H1 (cell line): ENCODE results near the gene AIF1. TPM values are rescaled to one million over a fixed set of nuclear protein-coding genes. Genes with fewer than 3 reads are reported as not detected.

Experiments used
- CTCF ChIA-PET: fragments of 300-600 bp; sonication (Branson Sonifier 250); formaldehyde crosslinking; loops from one replicate; lab custom pipeline; 2021; ENCODE audit not compliant: partially characterized antibody; lab: Charles Lee
- POLR2A ChIA-PET: fragments of 300-600 bp; sonication (Branson Sonifier 250); formaldehyde crosslinking; loops from one replicate; lab custom pipeline; 2021; ENCODE audit warnings: inconsistent platforms; ENCODE audit not compliant: partially characterized antibody; lab: Charles Lee
- DNase-seq, 2 experiments: peaks; one replicate each; pipeline versions ENCODE4 v3.0.0 to v3.0.0-alpha.2; 2010 to 2022; ENCODE audit warnings: low spot score in 2 of 2, low read depth in 1 of 2, mixed read lengths in 1 of 2
- FAIRE-seq: peaks from 2 replicates; lab custom pipeline; 2011; peaks lifted over from hg19 to GRCh38; lab: Jason Lieb, UNC
- H2AFZ ChIP-seq: 2 replicates; pipeline ENCODE4 v1.8.1; 2012; ENCODE audit warnings: low read length, inconsistent platforms
- H2AK5ac ChIP-seq: 2 replicates; pipeline ENCODE4 v1.6.1; 2013; ENCODE audit warnings: low read depth, low read length
- H2BK120ac ChIP-seq: replicated peaks from 2 replicates; pipeline ENCODE3; 2013; ENCODE audit warnings: low read depth, low read length, inconsistent platforms
- H2BK12ac ChIP-seq: 2 replicates; pipeline ENCODE4 v1.6.1; 2013; ENCODE audit warnings: low read depth, low read length
- H2BK15ac ChIP-seq: 2 replicates; pipeline ENCODE4 v1.6.1; 2013; ENCODE audit warnings: low read length
- H2BK20ac ChIP-seq: 2 replicates; pipeline ENCODE4 v1.6.1; 2013; ENCODE audit warnings: low read length
- H2BK5ac ChIP-seq: 2 replicates; pipeline ENCODE4 v1.6.1; 2013; ENCODE audit warnings: low read depth, low read length
- H3K14ac ChIP-seq: 2 replicates; pipeline ENCODE4 v1.6.1; 2013; ENCODE audit warnings: inconsistent platforms; ENCODE audit not compliant: insufficient read length
- H3K18ac ChIP-seq: 2 replicates; pipeline ENCODE4 v1.6.1; 2013; ENCODE audit warnings: low read length; ENCODE audit errors: extremely low read depth
- H3K23ac ChIP-seq: 2 replicates; pipeline ENCODE4 v1.6.1; 2013; ENCODE audit warnings: inconsistent platforms; ENCODE audit not compliant: insufficient read length
- H3K23me2 ChIP-seq: 2 replicates; pipeline ENCODE4 v1.6.1; 2013; ENCODE audit warnings: low read depth, low read length
- H3K27ac ChIP-seq: 2 replicates; pipeline ENCODE4 v1.6.1; 2011; ENCODE audit warnings: low read depth, low read length, inconsistent platforms
- H3K27me3 ChIP-seq, 4 experiments: replicated peaks in 1 of 4; 1 replicate in 1 of 4; 2 replicates in 3 of 4; pipeline versions ENCODE4 v1.6.1 to v1.8.1; 2011 to 2013; ENCODE audit warnings: low read length in 3 of 4, mild to moderate bottlenecking in 3 of 4, inconsistent platforms in 2 of 4, mixed read lengths in 2 of 4, moderate library complexity in 1 of 4; ENCODE audit not compliant: control insufficient read depth in 3 of 4, insufficient read depth in 3 of 4; ENCODE audit errors: extremely low read depth in 1 of 4
- H3K36me3 ChIP-seq, 4 experiments: 2 replicates each; pipeline versions ENCODE4 v1.6.1 to v1.8.1; 2011 to 2013; ENCODE audit warnings: mild to moderate bottlenecking in 4 of 4, low read length in 3 of 4, moderate library complexity in 2 of 4, control low read depth in 1 of 4, inconsistent platforms in 1 of 4; ENCODE audit not compliant: insufficient read depth in 4 of 4, control insufficient read depth in 2 of 4
- H3K4ac ChIP-seq: replicated peaks from 2 replicates; pipeline ENCODE3; 2013; ENCODE audit warnings: low read length, low read depth, mixed read lengths, inconsistent platforms; ENCODE audit not compliant: insufficient read length
- H3K4me1 ChIP-seq, 4 experiments: replicated peaks in 1 of 4; 1 replicate in 1 of 4; 2 replicates in 3 of 4; pipeline versions ENCODE4 v1.6.1 to v1.8.1; 2011 to 2013; ENCODE audit warnings: low read length in 3 of 4, inconsistent platforms in 2 of 4, mixed read lengths in 1 of 4; ENCODE audit not compliant: insufficient read depth in 4 of 4, control insufficient read depth in 3 of 4
- H3K4me2 ChIP-seq, 2 experiments: 2 replicates each; pipeline versions ENCODE4 v1.6.1 to v1.8.1; 2011 to 2013; ENCODE audit warnings: low read depth in 2 of 2, low read length in 2 of 2, control low read depth in 1 of 2, inconsistent platforms in 1 of 2, mild to moderate bottlenecking in 1 of 2; ENCODE audit not compliant: insufficient read depth in 1 of 2
- H3K4me3 ChIP-seq, 4 experiments: fragments of 200-600, 300-600 bp in 1 of 4; sonication (generic), shearing (Covaris generic), sonication (Bioruptor Twin) in 1 of 4; 2 replicates each; pipeline versions ENCODE4 v1.5.1 to v1.8.1; 2011 to 2016; ENCODE audit warnings: low read length in 4 of 4, low read depth in 3 of 4, control low read depth in 2 of 4, inconsistent platforms in 2 of 4, mild to moderate bottlenecking in 2 of 4, mixed read lengths in 1 of 4, moderate library complexity in 1 of 4; ENCODE audit not compliant: insufficient read depth in 2 of 4; ENCODE audit errors: extremely low read depth in 1 of 4
- H3K56ac ChIP-seq: replicated peaks from 2 replicates; pipeline ENCODE3; 2013; ENCODE audit warnings: low read depth, mild to moderate bottlenecking, mixed read lengths, low read length, inconsistent platforms; ENCODE audit not compliant: insufficient read length
- H3K79me1 ChIP-seq: 2 replicates; pipeline ENCODE4 v1.6.1; 2013; ENCODE audit warnings: low read depth, low read length, control low read depth
- H3K79me2 ChIP-seq, 2 experiments: 2 replicates each; pipeline versions ENCODE4 v1.6.1 to v1.8.1; 2012 to 2013; ENCODE audit warnings: low read length in 2 of 2, mild to moderate bottlenecking in 2 of 2, inconsistent platforms in 1 of 2; ENCODE audit not compliant: insufficient read depth in 2 of 2, control insufficient read depth in 1 of 2
- H3K9ac ChIP-seq, 4 experiments: replicated peaks in 1 of 4; 1 replicate in 1 of 4; 2 replicates in 3 of 4; pipeline versions ENCODE4 v1.6.1 to v1.8.1; 2011 to 2013; ENCODE audit warnings: low read depth in 3 of 4, low read length in 3 of 4, control low read depth in 2 of 4, mild to moderate bottlenecking in 2 of 4, moderate library complexity in 2 of 4, inconsistent platforms in 1 of 4; ENCODE audit errors: extremely low read depth in 1 of 4
- H3K9me3 ChIP-seq, 2 experiments: 2 replicates each; pipeline versions ENCODE4 v1.6.1 to v1.8.1; 2012 to 2013; ENCODE audit warnings: mild to moderate bottlenecking in 2 of 2, moderate library complexity in 2 of 2, control low read depth in 1 of 2, inconsistent platforms in 1 of 2, low read depth in 1 of 2, low read length in 1 of 2, mixed read lengths in 1 of 2; ENCODE audit not compliant: insufficient read depth in 2 of 2
- H4K20me1 ChIP-seq, 2 experiments: replicated peaks in 1 of 2; 2 replicates each; pipeline versions ENCODE3 to v1.8.1; 2011 to 2013; ENCODE audit warnings: inconsistent platforms in 2 of 2, low read length in 2 of 2, mild to moderate bottlenecking in 1 of 2; ENCODE audit not compliant: insufficient read depth in 2 of 2, control insufficient read depth in 1 of 2
- H4K5ac ChIP-seq: 2 replicates; pipeline ENCODE4 v1.6.1; 2013; ENCODE audit warnings: low read length, low read depth, mixed read lengths, inconsistent platforms; ENCODE audit not compliant: insufficient read length
- H4K8ac ChIP-seq: 2 replicates; pipeline ENCODE4 v1.8.0; 2013; ENCODE audit warnings: mild to moderate bottlenecking, moderate library complexity, low read length, inconsistent platforms; ENCODE audit not compliant: insufficient read depth; ENCODE audit errors: extremely low read depth
- H4K91ac ChIP-seq: replicated peaks from 2 replicates; pipeline ENCODE3; 2013; ENCODE audit warnings: low read length, mixed read lengths, inconsistent platforms; ENCODE audit not compliant: insufficient read length
- BRCA1 ChIP-seq: IDR thresholded peaks from 2 replicates; pipeline ENCODE4 v1.6.1; 2012; ENCODE audit warnings: low read depth, low read length, improper control_type of control experiment
- CBX5 ChIP-seq: fragments of 300-800, 300-1000 bp; sonication (generic); IDR thresholded peaks from 2 replicates; pipeline ENCODE4 v1.7.1; 2016; ENCODE audit warnings: antibody characterized with exemption, low read length, low read depth
- EZH2 ChIP-seq: fragments of 200-600 bp; sonication (generic); IDR thresholded peaks from 2 replicates; pipeline ENCODE4 v1.7.1; 2012; ENCODE audit warnings: low read depth, mild to moderate bottlenecking, moderate library complexity, low read length, inconsistent platforms; ENCODE audit not compliant: severe bottlenecking
- KDM1A ChIP-seq: fragments of 200-600, 300-600 bp; sonication (generic); IDR thresholded peaks from 2 replicates; pipeline ENCODE4 v1.7.1; 2016; ENCODE audit warnings: mild to moderate bottlenecking, low read length, borderline replicate concordance
- MAFK ChIP-seq: IDR thresholded peaks from 2 replicates; pipeline ENCODE4 v1.6.1; 2012; ENCODE audit warnings: low read depth, mild to moderate bottlenecking, improper control_type of control experiment, low read length
- NANOG ChIP-seq: IDR thresholded peaks from 2 replicates; pipeline ENCODE4 v1.6.1; 2011; ENCODE audit warnings: low read length, low read depth, mild to moderate bottlenecking, inconsistent platforms; ENCODE audit not compliant: insufficient read depth, poor library complexity, severe bottlenecking
- POU5F1 ChIP-seq: IDR thresholded peaks from 2 replicates; pipeline ENCODE4 v1.6.1; 2011; ENCODE audit warnings: low read depth, mild to moderate bottlenecking, low read length, moderate library complexity
- RXRA ChIP-seq: IDR thresholded peaks from 2 replicates; pipeline ENCODE4 v1.6.1; 2011; ENCODE audit warnings: low read depth, mild to moderate bottlenecking, low read length, moderate library complexity; ENCODE audit not compliant: insufficient read depth
- TAF1 ChIP-seq: IDR thresholded peaks from 2 replicates; pipeline ENCODE4 v1.6.1; 2011; ENCODE audit warnings: mild to moderate bottlenecking, low read depth, low read length
- TAF7 ChIP-seq: optimal IDR thresholded peaks from 2 replicates; pipeline ENCODE3; 2011; ENCODE audit warnings: low read depth, mild to moderate bottlenecking, inconsistent platforms, low read length, moderate library complexity, borderline replicate concordance
- WGBS, 2 experiments: shearing (Covaris generic) in 1 of 2; methylation state at CpG; one replicate each; pipeline versions ENCODE4 v1.1.6 to v1.1.7; 2013 to 2015; ENCODE audit warnings: low lambda C conversion rate in 2 of 2, mixed read lengths in 2 of 2, inconsistent platforms in 1 of 2, low coverage in 1 of 2, missing lambda C conversion rate in 1 of 2; ENCODE audit not compliant: insufficient replicate concordance in 2 of 2, insufficient coverage in 1 of 2, insufficient read length in 1 of 2; ENCODE audit errors: extremely low coverage in 1 of 2, missing lambda C conversion rate in 1 of 2; 5-methylcytosine and 5-hydroxymethylcytosine counted together
- polyA plus RNA-seq, 7 experiments: library from polyadenylated mRNA; depleted of rRNA in 3 of 7; stranded (reverse) in 5 of 7; unstranded in 2 of 7; fragments of >200 nt in 5 of 7; fragments of 200-250 nt in 2 of 7; gene quantifications; 1 replicate in 5 of 7; 2 replicates in 1 of 7; 4 replicates in 1 of 7; pipeline versions ENCODE4 v1.2.1 to v1.2.3, GENCODE V29; 2011 to 2013; ENCODE audit warnings: missing spikeins in 2 of 7, mixed read lengths in 2 of 7
- total RNA-seq: library from RNA; stranded (reverse); fragmentation: NEBNext Ultra II Directional; extraction: Animal tissue kit (Norgen Biotek cat#: 25700); gene quantifications from 2 replicates; pipeline ENCODE4 v1.2.1, GENCODE V29; 2021

AIF1 gene
- total and polyA plus RNA-seq, 2 of the 8 experiments (the other 6 are each of a cell fraction or from before 2014, with no cell fraction given): 6.3 to 9.8 TPM

GRCh38 chr6:31645325-31645724, 30.3 kb downstream of the AIF1 start:
- H4K5ac ChIP-seq: no peak overlapping the region
- H2BK15ac ChIP-seq: no peak overlapping the region
- no peak overlapping the region for H2BK20ac ChIP-seq
- no peak overlapping the region for H2BK120ac ChIP-seq
- no peak overlapping the region for H4K91ac ChIP-seq
- H3K18ac ChIP-seq: no peak overlapping the region
- H4K20me1 ChIP-seq: peaks cover 0 to 5% of the 10 kb centered on the region in 2 experiments
- DNase-seq (no peak), FAIRE-seq (no peak)
- WGBS, 2 experiments: 93% methylated on average over 9 of the region's 9 CpGs; no CpG with 5 or more reads in 1 of the 2 experiments
- TF ChIP-seq POU5F1: no peak
- no peak for TF ChIP-seq KDM1A
- no peak for TF ChIP-seq TAF7
- TF ChIP-seq NANOG: no peak
- no peak for TF ChIP-seq EZH2
- TF ChIP-seq MAFK: no peak
- no peak for TF ChIP-seq BRCA1
- no peak for TF ChIP-seq CBX5
- TF ChIP-seq RXRA: no peak
- no peak for TF ChIP-seq TAF1
- H3K27me3 ChIP-seq: no peaks in the 10 kb centered on the region
- ChIA-PET POLR2A (interaction anchor here (0.6 to 34.9 kb wide), 4 partner anchors 9 to 96 kb away, joined by 3 to 883 read pairs (median 376); partner anchors contain the start of genes APOM, BAG6, C6orf47 and CSNK2B), CTCF (interaction anchor here (2.8 kb wide), 1 partner anchor 11 kb away, joined by 10 read pairs; no protein-coding TSS in a partner anchor)
- no peak overlapping the region for H3K4me3 ChIP-seq
- H4K8ac ChIP-seq: no peak overlapping the region; the same call in 1 of the 2 replicates
- H3K27ac ChIP-seq: no peak overlapping the region
- no peak overlapping the region for H2AFZ ChIP-seq
- H2AK5ac ChIP-seq: no peak overlapping the region
- no peaks in the 10 kb centered on the region for H3K4me1 ChIP-seq
- peaks cover 2% of the 10 kb centered on the region; the same call in 1 of the 2 replicates for H3K79me1 ChIP-seq
- H3K9me3 ChIP-seq: no peaks in the 10 kb centered on the region
- H3K4me2 ChIP-seq: no peak overlapping the region
- H2BK12ac ChIP-seq: no peak overlapping the region
- H3K4ac ChIP-seq: no peak overlapping the region
- no peak overlapping the region for H3K56ac ChIP-seq
- no peak overlapping the region for H3K9ac ChIP-seq
- no peaks in the 10 kb centered on the region for H3K23me2 ChIP-seq
- H3K23ac ChIP-seq: no peak overlapping the region
- no peak overlapping the region for H2BK5ac ChIP-seq
- no peak overlapping the region for H3K14ac ChIP-seq
- H3K79me2 ChIP-seq: peaks cover 0 to 18% of the 10 kb centered on the region in 2 experiments; a peak in 2 of 4 replicates
- peaks cover 49 to 89% (median 74%) of the 10 kb centered on the region in 4 experiments for H3K36me3 ChIP-seq
